ENCODE data around the gene HIP1R.
A peak's percentile ranks its signal among the peaks of the same experiment; 100 is the strongest.
"Not testable (repeated sequence)": the region's sequence is repeated elsewhere in the genome, so short reads cannot be mapped to it uniquely, and the experiment has no call there.

The HIP1R gene

GRCh38 chr12:122894193-122895121, 59.2 kb downstream of the HIP1R start:
- DNase-seq (ENCODE audit: low read depth in 2 of 2), result no peak

GRCh38 chr12:122895320-122895703, 60.1 kb downstream of the HIP1R start:
- no peak for DNase-seq (ENCODE audit: low read depth in 2 of 2)

GRCh38 chr12:122895704-122896636, 60.7 kb downstream of the HIP1R start, which contains the start of gene VPS37B:
Gene VPS37B, minus strand, starts transcription at chr12:122896124. Its CDS starts 62 bp downstream, at chr12:122896062.
- DNase-seq (ENCODE audit: low read depth in 2 of 2), result peak; percentile 73 to 85

GRCh38 chr12:122896662-122897061, 61.4 kb downstream of the HIP1R start:
- DNase-seq (ENCODE audit: low read depth in 2 of 2), result no peak

- no peak for DNase-seq (ENCODE audit: low read depth in 2 of 2)
These were observed 64.6 kb downstream of the HIP1R start for GRCh38 chr12:122899887-122900286.

- no peak for DNase-seq (ENCODE audit: low read depth in 2 of 2)
These were observed 67.8 kb downstream of the HIP1R start for GRCh38 chr12:122902854-122903692.

- DNase-seq (ENCODE audit: low read depth in 2 of 2), result no peak
These were observed 68.4 kb downstream of the HIP1R start for GRCh38 chr12:122903693-122904034.

GRCh38 chr12:122905258-122905657, 70.0 kb downstream of the HIP1R start:
- not testable (repeated sequence) for DNase-seq (ENCODE audit: low read depth in 2 of 2)

GRCh38 chr12:122908915-122909314, 73.7 kb downstream of the HIP1R start:
- no peak for DNase-seq (ENCODE audit: low read depth in 2 of 2)

- no peak for DNase-seq (ENCODE audit: low read depth in 2 of 2)
These were observed 74.4 kb downstream of the HIP1R start for GRCh38 chr12:122909442-122910288.
